GM23248 (cell line): Measurements from ENCODE around the gene CYP27C1. TPM values are rescaled to one million over a fixed set of nuclear protein-coding genes. Genes with fewer than 3 reads are reported as not detected.

Source experiments
- DNase-seq: peaks from one replicate; pipeline ENCODE4 v3.0.0-alpha.2; 2015
- H2AFZ ChIP-seq: fragments of 200-600 bp; sonication (generic); 2 replicates; pipeline ENCODE4 v1.6.1; 2016; ENCODE audit warnings: antibody characterized with exemption
- H3F3A ChIP-seq: fragments of 200-600 bp; sonication (generic); 2 replicates; pipeline ENCODE4 v1.6.1; 2016; ENCODE audit warnings: mild to moderate bottlenecking, antibody characterized with exemption, mixed run types; ENCODE audit not compliant: insufficient read depth
- H3K27ac ChIP-seq: fragments of 200-600 bp; sonication (generic); 2 replicates; pipeline ENCODE4 v1.5.1; 2016; ENCODE audit warnings: mild to moderate bottlenecking
- H3K27me3 ChIP-seq: fragments of 200-600 bp; sonication (generic); replicated peaks from 2 replicates; pipeline ENCODE4 v1.6.1; 2016; ENCODE audit warnings: mild to moderate bottlenecking; ENCODE audit not compliant: insufficient read depth
- H3K36me3 ChIP-seq: fragments of 200-600 bp; sonication (generic); 2 replicates; pipeline ENCODE4 v1.6.1; 2016; ENCODE audit warnings: low read depth, mild to moderate bottlenecking
- H3K4me1 ChIP-seq: fragments of 200-600 bp; sonication (generic); 2 replicates; pipeline ENCODE4 v1.6.1; 2016; ENCODE audit warnings: mild to moderate bottlenecking; ENCODE audit not compliant: insufficient read depth
- H3K4me2 ChIP-seq: fragments of 200-600 bp; sonication (generic); one replicate; pipeline ENCODE4 v1.6.1; 2016; ENCODE audit warnings: mild to moderate bottlenecking; ENCODE audit not compliant: unreplicated experiment
- H3K4me3 ChIP-seq: fragments of 200-600 bp; sonication (generic); 2 replicates; pipeline ENCODE4 v1.5.1; 2016; ENCODE audit warnings: mild to moderate bottlenecking
- H3K79me2 ChIP-seq: fragments of 200-600 bp; sonication (generic); 2 replicates; pipeline ENCODE4 v1.6.1; 2016; ENCODE audit warnings: mild to moderate bottlenecking; ENCODE audit not compliant: insufficient read depth
- H3K9ac ChIP-seq: fragments of 200-600 bp; sonication (generic); 2 replicates; pipeline ENCODE4 v1.6.1; 2016; ENCODE audit warnings: mild to moderate bottlenecking
- H3K9me2 ChIP-seq: fragments of 200-600 bp; sonication (generic); 2 replicates; pipeline ENCODE4 v1.6.1; 2016; ENCODE audit warnings: mixed run types, mild to moderate bottlenecking, moderate library complexity; ENCODE audit not compliant: insufficient read depth
- H3K9me3 ChIP-seq: fragments of 200-600 bp; sonication (generic); one replicate; pipeline ENCODE4 v1.6.1; 2017; ENCODE audit warnings: low read depth
- H4K20me1 ChIP-seq: fragments of 200-600 bp; sonication (generic); 2 replicates; pipeline ENCODE4 v1.6.0; 2016; ENCODE audit not compliant: insufficient read depth
- EZH2 ChIP-seq: fragments of 200-600 bp; sonication (generic); IDR thresholded peaks from 2 replicates; pipeline ENCODE4 v1.6.1; 2018; ENCODE audit warnings: antibody characterized with exemption, mild to moderate bottlenecking; ENCODE audit not compliant: insufficient read depth, poor library complexity, severe bottlenecking
- EZH2phosphoT487 ChIP-seq: fragments of 200-600 bp; sonication (generic); IDR thresholded peaks from 2 replicates; pipeline ENCODE4 v1.6.1; 2018; ENCODE audit warnings: antibody characterized with exemption, moderate library complexity, mild to moderate bottlenecking, low read depth; ENCODE audit not compliant: insufficient read depth
- WGBS, 2 experiments: methylation state at CpG; one replicate each; pipeline ENCODE4 v1.1.6; 2015 to 2017; ENCODE audit warnings: low lambda C conversion rate in 2 of 2, low coverage in 1 of 2; ENCODE audit errors: missing lambda C conversion rate in 2 of 2; 5-methylcytosine and 5-hydroxymethylcytosine counted together
- in situ Hi-C: fragments of 300-500 bp; cut with MboI; formaldehyde crosslinking; loops from 2 replicates; pipeline ENCODE4 v1.15.0; 2020
- polyA plus RNA-seq: library from polyadenylated mRNA; unstranded; fragments of >200 nt; fragmentation: Nextera tagmentation; extraction: Ambion mirVana; gene quantifications from 2 replicates; pipeline ENCODE4 v1.2.1, GENCODE V29; 2016
- total RNA-seq: library from RNA; depleted of rRNA; stranded (reverse); fragments of >200 nt; shearing (Covaris generic); gene quantifications from 2 replicates; pipeline ENCODE4 v1.2.3, GENCODE V29; 2014

Gene CYP27C1
- total and polyA plus RNA-seq, 2 experiments from 2014 or later = 0.65 to 0.73 TPM

GRCh38 chr2:127146071-127146725 is 73.9 kb downstream of the CYP27C1 start:
- peaks cover 61% of the 10 kb centered on the region for H3K4me1 ChIP-seq
- DNase-seq = no peak
- H3K4me2 ChIP-seq = peak overlapping the region; percentile 27
- H3K79me2 ChIP-seq = no peaks in the 10 kb centered on the region
- in situ Hi-C loops = no loop called here
- peak overlapping the region; percentile 72; the same call in 1 of the 2 replicates for H3K9ac ChIP-seq
- H3K27me3 ChIP-seq = no peaks in the 10 kb centered on the region
- H3K9me2 ChIP-seq = no peaks in the 10 kb centered on the region
- H3K36me3 ChIP-seq = no peaks in the 10 kb centered on the region
- WGBS, 2 experiments = 92 to 93% methylated on average over 18 of the region's 18 CpGs
- H2AFZ ChIP-seq = no peak overlapping the region
- H3K9me3 ChIP-seq = no peaks in the 10 kb centered on the region
- peaks cover 38% of the 10 kb centered on the region for H3F3A ChIP-seq
- no peak overlapping the region for H3K4me3 ChIP-seq
- no peak for TF ChIP-seq EZH2phosphoT487
- TF ChIP-seq EZH2 = no peak
- peak overlapping the region; percentile 78 for H3K27ac ChIP-seq
- no peaks in the 10 kb centered on the region for H4K20me1 ChIP-seq

- no peak overlapping the region for H3K4me3 ChIP-seq
Observed at GRCh38 chr2:127145280-127145895, 74.7 kb downstream of the CYP27C1 start.

GRCh38 chr2:127143841-127144782 is 76.0 kb downstream of the CYP27C1 start:
- Histone ChIP-seq H3K27me3 (no peaks in the 10 kb centered on the region), H3K9me2 (no peaks in the 10 kb centered on the region), H3K4me1 (peaks cover 54% of the 10 kb centered on the region), H3K36me3 (no peaks in the 10 kb centered on the region), H3K27ac (peak overlapping the region; percentile 78), H3K9ac (peak overlapping the region; percentile 72), H3K4me2 (peak overlapping the region; percentile 73), H3K4me3 (no peak overlapping the region), H3K79me2 (no peaks in the 10 kb centered on the region), H2AFZ (peak overlapping the region; percentile 93), H3F3A (peaks cover 38% of the 10 kb centered on the region), H4K20me1 (no peaks in the 10 kb centered on the region), H3K9me3 (no peaks in the 10 kb centered on the region)
- in situ Hi-C loops = no loop called here
- peak; percentile 82 for DNase-seq
- 14 to 16% methylated on average over 11 of the region's 11 CpGs for WGBS, 2 experiments
- TF ChIP-seq EZH2phosphoT487 = no peak
- TF ChIP-seq EZH2 = no peak

More at GRCh38 chr2:127145280-127145895, 74.7 kb downstream of the CYP27C1 start:
- 0% methylated on average over 1 of the region's 1 CpG for WGBS, 2 experiments
- DNase-seq = peak; percentile 79
- TF ChIP-seq EZH2phosphoT487 (no peak), EZH2 (no peak)
- Histone ChIP-seq H3K4me2 (peak overlapping the region; percentile 73), H3K9me2 (no peaks in the 10 kb centered on the region), H3K9ac (peak overlapping the region; percentile 72), H2AFZ (no peak overlapping the region), H3K4me1 (peaks cover 61% of the 10 kb centered on the region), H3K36me3 (no peaks in the 10 kb centered on the region), H4K20me1 (no peaks in the 10 kb centered on the region), H3K27ac (peak overlapping the region; percentile 78), H3K9me3 (no peaks in the 10 kb centered on the region), H3K27me3 (no peaks in the 10 kb centered on the region), H3F3A (peaks cover 38% of the 10 kb centered on the region), H3K79me2 (no peaks in the 10 kb centered on the region)
- in situ Hi-C loops = no loop called here
